SK-N-SH (cell line): ENCODE measurements around the gene KAT8.

Source experiments
- CTCF ChIP-seq: fragments of 200-600 bp; sonication (generic); IDR thresholded peaks from 2 replicates; pipeline ENCODE4 v1.6.1; 2017; ENCODE audit warnings: antibody characterized with exemption, mild to moderate bottlenecking, moderate library complexity
- EZH2phosphoT487 ChIP-seq: fragments of 200-600 bp; sonication (generic); IDR thresholded peaks from 2 replicates; pipeline ENCODE4 v1.6.1; 2017; ENCODE audit warnings: low read depth, mixed run types, mild to moderate bottlenecking, antibody characterized with exemption, moderate library complexity, borderline replicate concordance
- GABPA ChIP-seq: IDR thresholded peaks from 2 replicates; pipeline ENCODE4 v1.4.0; 2012; ENCODE audit warnings: low read depth, mild to moderate bottlenecking
- MAX ChIP-seq: IDR thresholded peaks from 2 replicates; pipeline ENCODE4 v1.4.0; 2012; ENCODE audit warnings: low read depth
- POLR2AphosphoS5 ChIP-seq: IDR thresholded peaks from 2 replicates; pipeline ENCODE4 v1.6.1; 2012; ENCODE audit warnings: low read depth, low read length
- REST ChIP-seq: IDR thresholded peaks from 2 replicates; pipeline ENCODE4 v1.6.1; 2012; ENCODE audit warnings: mild to moderate bottlenecking, low read depth, low read length, moderate library complexity
- SIN3A ChIP-seq: IDR thresholded peaks from 2 replicates; pipeline ENCODE4 v1.6.1; 2012; ENCODE audit warnings: low read depth, mild to moderate bottlenecking, low read length, moderate library complexity, borderline replicate concordance
- TAF1 ChIP-seq: IDR thresholded peaks from 2 replicates; pipeline ENCODE4 v1.6.1; 2012; ENCODE audit warnings: low read depth, mild to moderate bottlenecking, low read length, moderate library complexity, borderline replicate concordance
- TCF12 ChIP-seq: IDR thresholded peaks from 2 replicates; pipeline ENCODE4 v1.4.0; 2012
- TEAD4 ChIP-seq: IDR thresholded peaks from 2 replicates; pipeline ENCODE4 v1.4.0; 2012; ENCODE audit warnings: mild to moderate bottlenecking, borderline replicate concordance; ENCODE audit not compliant: insufficient read depth
- USF2 ChIP-seq: fragments of 150-350 bp; IDR thresholded peaks from 2 replicates; pipeline ENCODE4 v1.6.1; 2017; ENCODE audit warnings: antibody characterized with exemption, low read length, low read depth, borderline replicate concordance
- YY1 ChIP-seq: IDR thresholded peaks from 2 replicates; pipeline ENCODE4 v1.4.0; 2012; ENCODE audit warnings: low read depth, mild to moderate bottlenecking

GRCh38 chr16:31073142-31073969 is 44.1 kb upstream of the KAT8 start:
- TF ChIP-seq MAX (no peak), CTCF (no peak), USF2 (no peak), EZH2phosphoT487 (no peak), POLR2AphosphoS5 (no peak; the same call in 1 of the 2 replicates), TAF1 (peak; percentile 85), TCF12 (no peak), SIN3A (0 out of 2 replicates have a peak, but pooled peaks have one; percentile 39), YY1 (peak; percentile 71), GABPA (peak; percentile 58), REST (0 out of 2 replicates have a peak, but pooled peaks have one; percentile 12), TEAD4 (no peak)
